HG02885 (cell line): Measurements from ENCODE around the gene LRRC15.

Source experiments
- ATAC-seq: cut with Tn5 transposase; IDR thresholded peaks from one replicate; pipeline ENCODE4 v1.9.1; 2021; ENCODE audit warnings: mild to moderate bottlenecking; ENCODE audit not compliant: unreplicated experiment, poor library complexity

Gene LRRC15

GRCh38 chr3:194365978-194366490 is 3.5 kb downstream of the LRRC15 start:
- no peak for ATAC-seq

- no peak for ATAC-seq
Measured at GRCh38 chr3:194365526-194365925, 4.0 kb downstream of the LRRC15 start.

- ATAC-seq, result no peak
Measured at GRCh38 chr3:194364652-194365434, 4.7 kb downstream of the LRRC15 start.

- ATAC-seq, result no peak
Measured at GRCh38 chr3:194364314-194364651, 5.3 kb downstream of the LRRC15 start.

- no peak for ATAC-seq
Measured at GRCh38 chr3:194360568-194360967, 9.0 kb downstream of the LRRC15 start.

- no peak for ATAC-seq
Measured at GRCh38 chr3:194357681-194358080, 11.9 kb downstream of the LRRC15 start.

GRCh38 chr3:194355379-194355778 is 14.2 kb downstream of the LRRC15 start:
- no peak for ATAC-seq

GRCh38 chr3:194354315-194354714 is 15.2 kb downstream of the LRRC15 start:
- ATAC-seq, result no peak

GRCh38 chr3:194352667-194353246 is 16.8 kb downstream of the LRRC15 start:
- no peak for ATAC-seq

GRCh38 chr3:194351952-194352536 is 17.5 kb downstream of the LRRC15 start:
- ATAC-seq, result no peak

- no peak for ATAC-seq
Measured at GRCh38 chr3:194351080-194351672, 18.4 kb downstream of the LRRC15 start, which contains the start of gene CPN2. TSS of gene CPN2 (minus strand) at chr3:194351328. CDS start at chr3:194342702, 8,626 bp downstream.

GRCh38 chr3:194350726-194351071 is 18.8 kb downstream of the LRRC15 start:
- ATAC-seq, result no peak

GRCh38 chr3:194348354-194348753 is 21.2 kb downstream of the LRRC15 start:
- no peak for ATAC-seq

- no peak for ATAC-seq
Measured at GRCh38 chr3:194346621-194347020, 22.9 kb downstream of the LRRC15 start.

GRCh38 chr3:194346035-194346434 is 23.5 kb downstream of the LRRC15 start:
- no peak for ATAC-seq

GRCh38 chr3:194344012-194344411 is 25.5 kb downstream of the LRRC15 start:
- ATAC-seq, result peak; percentile 47

- no peak for ATAC-seq
Measured at GRCh38 chr3:194343561-194343893, 26.0 kb downstream of the LRRC15 start.

GRCh38 chr3:194342861-194343560 is 26.5 kb downstream of the LRRC15 start:
- ATAC-seq, result no peak

- no peak for ATAC-seq
Measured at GRCh38 chr3:194340757-194341400, 28.7 kb downstream of the LRRC15 start.

- no peak for ATAC-seq
Measured at GRCh38 chr3:194339840-194340239, 29.7 kb downstream of the LRRC15 start.
